Brain microvascular endothelial cell (primary cell): ENCODE measurements around the gene CSNK2A1.
"Not testable (repeated sequence)": the region's sequence is repeated elsewhere in the genome, so short reads cannot be mapped to it uniquely, and the experiment has no call there.

Source experiments
- DNase-seq: peaks from one replicate; pipeline ENCODE4 v3.0.0-alpha.2; 2020
- H3K27ac ChIP-seq: fragments of 250-450 bp; sonication (Bioruptor Pico); 2 replicates; pipeline ENCODE4 v1.5.1; 2020; ENCODE audit warnings: mild to moderate bottlenecking, moderate library complexity
- H3K27me3 ChIP-seq: fragments of 250-450 bp; sonication (Bioruptor Pico); replicated peaks from 2 replicates; pipeline ENCODE4 v1.5.1; 2020; ENCODE audit warnings: mild to moderate bottlenecking
- H3K36me3 ChIP-seq: fragments of 250-450 bp; sonication (Bioruptor Pico); replicated peaks from 2 replicates; pipeline ENCODE4 v1.5.1; 2020; ENCODE audit warnings: mild to moderate bottlenecking
- H3K4me3 ChIP-seq: 2 replicates; pipeline ENCODE4 v1.5.1; 2011; ENCODE audit warnings: low read depth, mild to moderate bottlenecking, control low read depth, low read length, moderate library complexity
- in situ Hi-C: cut with HindIII; loops from 2 replicates; pipeline ENCODE4 v1.10.0; 2017; ENCODE audit warnings: low sequenced_read_pairs, low pct_ligation_motif_present
- TF ChIP-seq, protein P1 (sequence below): IDR thresholded peaks from 2 replicates; pipeline ENCODE4 v1.5.1; 2011; ENCODE audit warnings: low read depth, mild to moderate bottlenecking, moderate library complexity, low read length, control low read depth, inconsistent platforms; ENCODE audit errors: missing control alignments

CSNK2A1 gene

GRCh38 chr20:515696-516095, 27.9 kb downstream of the CSNK2A1 start:
- no peaks in the 10 kb centered on the region for H3K27me3 ChIP-seq
- H3K27ac ChIP-seq = no peak overlapping the region
- in situ Hi-C loops = no loop called here
- DNase-seq = no peak
- TF ChIP-seq, protein P1, sequence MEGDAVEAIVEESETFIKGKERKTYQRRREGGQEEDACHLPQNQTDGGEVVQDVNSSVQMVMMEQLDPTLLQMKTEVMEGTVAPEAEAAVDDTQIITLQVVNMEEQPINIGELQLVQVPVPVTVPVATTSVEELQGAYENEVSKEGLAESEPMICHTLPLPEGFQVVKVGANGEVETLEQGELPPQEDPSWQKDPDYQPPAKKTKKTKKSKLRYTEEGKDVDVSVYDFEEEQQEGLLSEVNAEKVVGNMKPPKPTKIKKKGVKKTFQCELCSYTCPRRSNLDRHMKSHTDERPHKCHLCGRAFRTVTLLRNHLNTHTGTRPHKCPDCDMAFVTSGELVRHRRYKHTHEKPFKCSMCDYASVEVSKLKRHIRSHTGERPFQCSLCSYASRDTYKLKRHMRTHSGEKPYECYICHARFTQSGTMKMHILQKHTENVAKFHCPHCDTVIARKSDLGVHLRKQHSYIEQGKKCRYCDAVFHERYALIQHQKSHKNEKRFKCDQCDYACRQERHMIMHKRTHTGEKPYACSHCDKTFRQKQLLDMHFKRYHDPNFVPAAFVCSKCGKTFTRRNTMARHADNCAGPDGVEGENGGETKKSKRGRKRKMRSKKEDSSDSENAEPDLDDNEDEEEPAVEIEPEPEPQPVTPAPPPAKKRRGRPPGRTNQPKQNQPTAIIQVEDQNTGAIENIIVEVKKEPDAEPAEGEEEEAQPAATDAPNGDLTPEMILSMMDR = no peak
- H3K36me3 ChIP-seq = no peaks in the 10 kb centered on the region
- H3K4me3 ChIP-seq = no peak overlapping the region

DNA sequence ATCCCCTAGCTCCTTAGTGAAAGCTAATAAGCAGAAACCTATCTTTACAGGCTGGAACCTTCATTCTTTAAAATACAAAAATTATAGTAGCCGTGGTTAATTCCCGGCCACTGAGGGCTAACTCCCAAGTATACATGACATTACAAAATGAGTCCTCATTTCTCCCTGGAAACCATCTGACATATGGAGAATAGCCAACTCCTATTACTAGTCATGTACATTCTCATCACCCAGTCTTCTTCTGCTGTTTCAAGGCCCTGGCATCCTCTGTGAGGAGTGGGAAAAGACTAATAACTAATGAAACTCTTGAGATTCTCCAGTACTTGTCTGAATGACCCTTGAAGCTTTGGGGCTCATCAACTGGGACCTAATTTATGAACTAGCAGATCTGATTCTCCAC, 30.2 kb downstream of the CSNK2A1 start:
- Histone ChIP-seq H3K27me3 (no peaks in the 10 kb centered on the region), H3K27ac (no peak overlapping the region), H3K36me3 (peaks cover under 1% of the 10 kb centered on the region), H3K4me3 (no peak overlapping the region)
- in situ Hi-C loops = no loop called here
- TF ChIP-seq, protein P1 = no peak
- no peak for DNase-seq

DNA sequence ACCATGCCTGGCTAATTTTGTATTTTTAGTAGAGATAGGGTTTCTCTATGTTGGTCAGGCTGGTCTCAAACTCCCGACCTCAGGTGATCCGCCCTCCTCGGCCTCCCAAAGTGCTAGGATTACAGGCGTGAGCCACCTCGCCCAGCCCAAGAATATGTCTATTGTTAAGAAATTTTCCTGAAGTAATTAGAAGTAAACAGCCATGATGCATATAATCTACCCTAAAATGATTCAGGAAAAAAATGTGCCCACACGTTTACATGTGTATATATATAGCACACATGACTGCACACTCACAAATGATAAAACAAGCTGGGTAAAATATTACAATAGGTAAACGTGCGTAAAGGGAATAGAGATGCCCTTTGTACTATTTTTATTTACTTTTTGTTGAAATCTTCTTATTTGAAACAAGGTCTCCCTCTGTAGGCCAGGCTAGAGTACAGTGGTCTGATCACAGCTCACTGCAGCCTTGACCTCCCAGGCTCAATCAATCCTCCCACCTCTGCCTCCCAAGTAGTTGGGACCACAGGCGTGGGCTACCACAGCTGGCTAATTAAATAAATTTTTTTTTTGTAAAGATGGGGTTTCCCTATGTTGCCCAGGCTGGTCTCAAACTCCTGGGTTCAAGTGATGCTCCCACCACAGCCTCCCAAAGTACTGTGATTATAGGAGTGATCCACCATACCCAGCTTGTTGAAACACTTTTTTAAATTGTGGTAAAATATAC, 33.1 kb downstream of the CSNK2A1 start:
- H3K27me3 ChIP-seq, DNase-seq, in situ Hi-C loops, H3K4me3 ChIP-seq, H3K27ac ChIP-seq: not testable (repeated sequence)
- peaks cover 22% of the 10 kb centered on the region for H3K36me3 ChIP-seq

GRCh38 chr20:508364-508787, 35.2 kb downstream of the CSNK2A1 start:
- H3K4me3 ChIP-seq, in situ Hi-C loops, H3K27ac ChIP-seq, DNase-seq, H3K27me3 ChIP-seq: not testable (repeated sequence)
- H3K36me3 ChIP-seq = peaks cover 39% of the 10 kb centered on the region

- DNase-seq = no peak
- H3K27ac ChIP-seq = no peak overlapping the region
- no peak overlapping the region for H3K4me3 ChIP-seq
- TF ChIP-seq, protein P1 = no peak
- H3K27me3 ChIP-seq = no peaks in the 10 kb centered on the region
- in situ Hi-C loops = no loop called here
- H3K36me3 ChIP-seq = peaks cover 44% of the 10 kb centered on the region
These were observed 35.7 kb downstream of the CSNK2A1 start for GRCh38 chr20:507761-508332.

- Histone ChIP-seq H3K27ac (no peak overlapping the region), H3K4me3 (no peak overlapping the region), H3K36me3 (peaks cover 49% of the 10 kb centered on the region), H3K27me3 (no peaks in the 10 kb centered on the region)
- in situ Hi-C loops = no loop called here
- TF ChIP-seq, protein P1 = no peak
- DNase-seq = no peak
These were observed 36.4 kb downstream of the CSNK2A1 start for GRCh38 chr20:507006-507758.
